GM23338 (cell line): ENCODE data around the gene SYCN. TPM values are rescaled to one million over a fixed set of nuclear protein-coding genes. Genes with fewer than 3 reads are reported as not detected.
"Not testable (repeated sequence)": the region's sequence is repeated elsewhere in the genome, so short reads cannot be mapped to it uniquely, and the experiment has no call there.

ENCODE experiments used
- ATAC-seq: fragments of 200-7000 bp; cut with Tn5 transposase; 3 replicates; pipeline ENCODE4 v1.9.1; 2020
- DNase-seq: peaks from one replicate; pipeline ENCODE4 v3.0.0-alpha.2; 2015; ENCODE audit warnings: low spot score
- H2AFZ ChIP-seq: fragments of 200-600 bp; sonication (generic); 2 replicates; pipeline ENCODE4 v1.8.0; 2016; ENCODE audit warnings: antibody characterized with exemption, mild to moderate bottlenecking, moderate library complexity
- H3F3A ChIP-seq: fragments of 200-600 bp; sonication (generic); replicated peaks from 2 replicates; pipeline ENCODE4 v1.8.0; 2017; ENCODE audit warnings: antibody characterized with exemption, mixed run types, low read depth
- H3K27ac ChIP-seq: fragments of 200-600 bp; sonication (generic); 2 replicates; pipeline ENCODE4 v1.6.1; 2016; ENCODE audit warnings: low read depth
- H3K27me3 ChIP-seq: fragments of 200-600 bp; sonication (generic); 2 replicates; pipeline ENCODE4 v1.8.0; 2016; ENCODE audit warnings: mild to moderate bottlenecking, mixed run types, moderate library complexity; ENCODE audit not compliant: insufficient read depth
- H3K36me3 ChIP-seq: fragments of 200-600 bp; sonication (generic); 2 replicates; pipeline ENCODE4 v1.8.0; 2016; ENCODE audit warnings: mild to moderate bottlenecking; ENCODE audit not compliant: insufficient read depth
- H3K4me1 ChIP-seq: fragments of 200-600 bp; sonication (generic); 2 replicates; pipeline ENCODE4 v1.8.0; 2016; ENCODE audit warnings: mild to moderate bottlenecking, moderate library complexity; ENCODE audit not compliant: insufficient read depth
- H3K4me2 ChIP-seq: fragments of 200-600 bp; sonication (generic); 2 replicates; pipeline ENCODE4 v1.7.1; 2017; ENCODE audit warnings: mixed run types
- H3K4me3 ChIP-seq: fragments of 200-600 bp; sonication (generic); 2 replicates; pipeline ENCODE4 v1.6.1; 2016; ENCODE audit warnings: mixed run types
- H3K79me2 ChIP-seq: fragments of 200-600 bp; sonication (generic); replicated peaks from 2 replicates; pipeline ENCODE4 v1.8.0; 2017; ENCODE audit warnings: mild to moderate bottlenecking; ENCODE audit not compliant: insufficient read depth
- H3K9me2 ChIP-seq: fragments of 200-600 bp; sonication (generic); 2 replicates; pipeline ENCODE4 v1.8.0; 2017; ENCODE audit not compliant: insufficient read depth
- H4K20me1 ChIP-seq: fragments of 200-600 bp; sonication (generic); replicated peaks from 2 replicates; pipeline ENCODE4 v1.8.0; 2017; ENCODE audit warnings: mild to moderate bottlenecking; ENCODE audit not compliant: insufficient read depth
- H3K27ac Mint-ChIP-seq: 2 replicates; pipeline ENCODE4 v1.8.0; 2020; ENCODE audit warnings: inconsistent platforms, mild to moderate bottlenecking, moderate library complexity, mixed read lengths
- H3K27me3 Mint-ChIP-seq: 3 replicates; pipeline ENCODE4 v1.8.0; 2022; ENCODE audit warnings: low read depth, mild to moderate bottlenecking, moderate library complexity, mixed read lengths, inconsistent platforms; ENCODE audit not compliant: insufficient read depth, poor library complexity
- H3K36me3 Mint-ChIP-seq: 3 replicates; pipeline ENCODE4 v1.8.0; 2021; ENCODE audit warnings: low read depth, mild to moderate bottlenecking, inconsistent platforms, moderate library complexity, mixed read lengths
- H3K4me1 Mint-ChIP-seq: 3 replicates; pipeline ENCODE4 v1.8.0; 2020; ENCODE audit warnings: mild to moderate bottlenecking, inconsistent platforms, mixed read lengths
- H3K4me3 Mint-ChIP-seq: 3 replicates; pipeline ENCODE4 v1.8.0; 2021; ENCODE audit warnings: moderate library complexity, mild to moderate bottlenecking, inconsistent platforms, mixed read lengths
- H3K9me3 Mint-ChIP-seq: 3 replicates; pipeline ENCODE4 v1.8.0; 2020; ENCODE audit warnings: moderate library complexity, mild to moderate bottlenecking, inconsistent platforms, mixed read lengths
- CREB1 ChIP-seq: fragments of 250-450 bp; sonication (Bioruptor Pico); IDR thresholded peaks from 2 replicates; pipeline ENCODE4 v1.5.0; 2020; ENCODE audit warnings: low read depth, mild to moderate bottlenecking, moderate library complexity
- EZH2 ChIP-seq: fragments of 200-600 bp; sonication (generic); IDR thresholded peaks from one replicate; pipeline ENCODE4 v1.8.0; 2017; ENCODE audit warnings: antibody characterized with exemption, mild to moderate bottlenecking, low read depth; ENCODE audit not compliant: unreplicated experiment
- ZNF114 ChIP-seq: fragments of 250-450 bp; sonication (Bioruptor Pico); IDR thresholded peaks from 2 replicates; pipeline ENCODE4 v1.5.0; 2020; ENCODE audit warnings: mild to moderate bottlenecking, moderate library complexity
- polyA plus RNA-seq: library from polyadenylated mRNA; unstranded; fragments of >200 nt; fragmentation: Nextera tagmentation; extraction: Ambion mirVana; gene quantifications from 2 replicates; pipeline ENCODE4 v1.2.1, GENCODE V29; 2016
- total RNA-seq: library from RNA; depleted of rRNA; stranded (reverse); fragments of >200 nt; shearing (Covaris generic); gene quantifications from 2 replicates; pipeline ENCODE4 v1.2.3, GENCODE V29; 2014
- TF ChIP-seq, protein P1 (sequence below), 2 experiments: fragments of 200-600 bp in 1 of 2; sonication (generic) in 1 of 2; conservative IDR thresholded peaks; 2 replicates each; pipeline versions ENCODE4 v1.5.1 to v1.6.1; 2016 to 2017; ENCODE audit warnings: antibody characterized with exemption in 2 of 2, low read depth in 2 of 2, mild to moderate bottlenecking in 2 of 2, moderate library complexity in 1 of 2
- TF ChIP-seq, protein P2 (sequence below): IDR thresholded peaks from one replicate; pipeline ENCODE4 v1.6.1; 2018; ENCODE audit warnings: antibody characterized with exemption; ENCODE audit not compliant: unreplicated experiment

SYCN gene
- total and polyA plus RNA-seq, 2 experiments from 2014 or later: not detected

- H3K27ac Mint-ChIP-seq: no peak overlapping the region
- Histone ChIP-seq H3K27me3 (0 out of 2 replicates have a peak, but pooled peaks cover 4% of the 10 kb centered on the region), H3K27ac (no peak overlapping the region), H3K4me1 (no peaks in the 10 kb centered on the region), H3K36me3 (no peaks in the 10 kb centered on the region), H3K79me2 (no peaks in the 10 kb centered on the region), H3K9me2 (no peaks in the 10 kb centered on the region), H4K20me1 (no peaks in the 10 kb centered on the region), H2AFZ (no peak overlapping the region), H3K4me3 (no peak overlapping the region), H3F3A (no peaks in the 10 kb centered on the region), H3K4me2 (no peak overlapping the region)
- DNase-seq (peak; percentile 65), ATAC-seq (peak; percentile 60)
- peaks cover 3% of the 10 kb centered on the region; the same call in 1 of the 3 replicates for H3K4me1 Mint-ChIP-seq
- 0 out of 3 replicates have a peak, but pooled peaks cover 2% of the 10 kb centered on the region for H3K9me3 Mint-ChIP-seq
- peaks cover 7% of the 10 kb centered on the region for H3K27me3 Mint-ChIP-seq
- no peaks in the 10 kb centered on the region for H3K36me3 Mint-ChIP-seq
- peak overlapping the region; percentile 1; the same call in 1 of the 3 replicates for H3K4me3 Mint-ChIP-seq
- TF ChIP-seq, protein P1, sequence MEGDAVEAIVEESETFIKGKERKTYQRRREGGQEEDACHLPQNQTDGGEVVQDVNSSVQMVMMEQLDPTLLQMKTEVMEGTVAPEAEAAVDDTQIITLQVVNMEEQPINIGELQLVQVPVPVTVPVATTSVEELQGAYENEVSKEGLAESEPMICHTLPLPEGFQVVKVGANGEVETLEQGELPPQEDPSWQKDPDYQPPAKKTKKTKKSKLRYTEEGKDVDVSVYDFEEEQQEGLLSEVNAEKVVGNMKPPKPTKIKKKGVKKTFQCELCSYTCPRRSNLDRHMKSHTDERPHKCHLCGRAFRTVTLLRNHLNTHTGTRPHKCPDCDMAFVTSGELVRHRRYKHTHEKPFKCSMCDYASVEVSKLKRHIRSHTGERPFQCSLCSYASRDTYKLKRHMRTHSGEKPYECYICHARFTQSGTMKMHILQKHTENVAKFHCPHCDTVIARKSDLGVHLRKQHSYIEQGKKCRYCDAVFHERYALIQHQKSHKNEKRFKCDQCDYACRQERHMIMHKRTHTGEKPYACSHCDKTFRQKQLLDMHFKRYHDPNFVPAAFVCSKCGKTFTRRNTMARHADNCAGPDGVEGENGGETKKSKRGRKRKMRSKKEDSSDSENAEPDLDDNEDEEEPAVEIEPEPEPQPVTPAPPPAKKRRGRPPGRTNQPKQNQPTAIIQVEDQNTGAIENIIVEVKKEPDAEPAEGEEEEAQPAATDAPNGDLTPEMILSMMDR (conservative IDR thresholded peaks at IDR 0.05; ENCODE audit: low read depth in 2 of 2): peak; percentile 50 to 69
- no peak for TF ChIP-seq EZH2
Measured at GRCh38 chr19:39224910-39225309, 20.8 kb upstream of the SYCN start.

DNA sequence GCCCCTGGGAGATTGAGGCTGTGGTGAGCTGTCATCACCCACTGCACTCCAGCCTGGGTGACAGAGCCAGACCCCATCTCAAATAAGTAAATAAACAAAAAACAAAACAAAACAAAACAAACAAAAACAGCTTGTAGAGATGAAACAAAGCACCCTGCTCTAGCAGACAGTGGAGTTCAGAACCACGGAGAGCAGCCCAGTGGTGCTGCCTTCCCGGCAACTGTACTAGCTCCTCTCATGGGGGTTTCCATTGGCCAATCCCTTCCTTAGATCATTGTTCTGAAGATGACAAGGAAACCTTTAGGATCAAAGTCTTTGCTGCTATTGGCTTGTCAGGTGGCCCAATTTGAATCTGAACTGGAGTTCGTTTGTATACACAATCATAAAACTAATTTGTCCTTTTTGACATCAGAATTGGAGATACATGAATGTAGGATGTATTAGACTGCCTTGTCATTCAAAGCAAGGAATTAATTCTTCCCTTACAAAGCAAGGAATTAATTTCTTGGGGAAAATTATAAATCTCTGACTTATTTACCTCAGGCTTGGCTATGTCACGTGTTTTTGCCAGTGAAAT is 19.7 kb upstream of the SYCN start:
- Mint-ChIP-seq H3K4me3 (no peak overlapping the region), H3K4me1 (peaks cover 3% of the 10 kb centered on the region; the same call in 1 of the 3 replicates), H3K36me3 (no peaks in the 10 kb centered on the region), H3K27me3 (peaks cover 5% of the 10 kb centered on the region), H3K9me3 (0 out of 3 replicates have a peak, but pooled peaks cover 2% of the 10 kb centered on the region), H3K27ac (no peak overlapping the region)
- H3K27me3 ChIP-seq: 0 out of 2 replicates have a peak, but pooled peaks cover 4% of the 10 kb centered on the region
- H3K36me3 ChIP-seq: no peaks in the 10 kb centered on the region
- H3K79me2 ChIP-seq: no peaks in the 10 kb centered on the region
- H2AFZ ChIP-seq: no peak overlapping the region
- TF ChIP-seq, protein P2, sequence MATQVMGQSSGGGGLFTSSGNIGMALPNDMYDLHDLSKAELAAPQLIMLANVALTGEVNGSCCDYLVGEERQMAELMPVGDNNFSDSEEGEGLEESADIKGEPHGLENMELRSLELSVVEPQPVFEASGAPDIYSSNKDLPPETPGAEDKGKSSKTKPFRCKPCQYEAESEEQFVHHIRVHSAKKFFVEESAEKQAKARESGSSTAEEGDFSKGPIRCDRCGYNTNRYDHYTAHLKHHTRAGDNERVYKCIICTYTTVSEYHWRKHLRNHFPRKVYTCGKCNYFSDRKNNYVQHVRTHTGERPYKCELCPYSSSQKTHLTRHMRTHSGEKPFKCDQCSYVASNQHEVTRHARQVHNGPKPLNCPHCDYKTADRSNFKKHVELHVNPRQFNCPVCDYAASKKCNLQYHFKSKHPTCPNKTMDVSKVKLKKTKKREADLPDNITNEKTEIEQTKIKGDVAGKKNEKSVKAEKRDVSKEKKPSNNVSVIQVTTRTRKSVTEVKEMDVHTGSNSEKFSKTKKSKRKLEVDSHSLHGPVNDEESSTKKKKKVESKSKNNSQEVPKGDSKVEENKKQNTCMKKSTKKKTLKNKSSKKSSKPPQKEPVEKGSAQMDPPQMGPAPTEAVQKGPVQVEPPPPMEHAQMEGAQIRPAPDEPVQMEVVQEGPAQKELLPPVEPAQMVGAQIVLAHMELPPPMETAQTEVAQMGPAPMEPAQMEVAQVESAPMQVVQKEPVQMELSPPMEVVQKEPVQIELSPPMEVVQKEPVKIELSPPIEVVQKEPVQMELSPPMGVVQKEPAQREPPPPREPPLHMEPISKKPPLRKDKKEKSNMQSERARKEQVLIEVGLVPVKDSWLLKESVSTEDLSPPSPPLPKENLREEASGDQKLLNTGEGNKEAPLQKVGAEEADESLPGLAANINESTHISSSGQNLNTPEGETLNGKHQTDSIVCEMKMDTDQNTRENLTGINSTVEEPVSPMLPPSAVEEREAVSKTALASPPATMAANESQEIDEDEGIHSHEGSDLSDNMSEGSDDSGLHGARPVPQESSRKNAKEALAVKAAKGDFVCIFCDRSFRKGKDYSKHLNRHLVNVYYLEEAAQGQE: peak; percentile 85
- TF ChIP-seq ZNF114: no peak
- TF ChIP-seq CREB1: peak; percentile 44
- no peaks in the 10 kb centered on the region for H3F3A ChIP-seq
- no peaks in the 10 kb centered on the region for H4K20me1 ChIP-seq
- no peaks in the 10 kb centered on the region for H3K4me1 ChIP-seq
- H3K4me3 ChIP-seq: no peak overlapping the region
- ATAC-seq (peak; percentile 98), DNase-seq (peak; percentile 89)
- H3K27ac ChIP-seq: no peak overlapping the region
- H3K9me2 ChIP-seq: no peaks in the 10 kb centered on the region
- no peak overlapping the region for H3K4me2 ChIP-seq

DNA sequence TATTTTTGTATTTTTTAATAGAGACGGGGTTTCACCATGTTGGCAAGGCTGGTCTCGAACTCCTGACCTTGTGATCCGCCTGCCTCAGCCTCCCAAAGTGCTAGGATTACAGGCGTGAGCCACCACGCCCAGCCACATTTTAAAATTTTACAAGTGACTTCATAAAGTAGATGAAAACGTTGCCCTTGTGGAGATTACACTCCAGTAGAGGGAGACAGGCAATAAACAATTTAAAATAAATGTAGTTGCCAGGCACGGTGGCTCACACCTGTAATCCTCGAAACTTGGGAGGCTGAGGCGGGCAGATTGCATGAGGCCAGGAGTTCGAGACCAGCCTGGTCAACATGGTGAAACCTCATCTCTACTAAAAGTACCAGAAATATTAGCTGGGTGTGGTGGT is 15.0 kb upstream of the SYCN start:
- H4K20me1 ChIP-seq, ATAC-seq, H3K9me2 ChIP-seq, H3K27me3 ChIP-seq, H2AFZ ChIP-seq, H3K4me1 ChIP-seq, H3K36me3 Mint-ChIP-seq, H3K4me2 ChIP-seq, H3K27ac ChIP-seq, H3K79me2 ChIP-seq, H3F3A ChIP-seq, H3K27me3 Mint-ChIP-seq, H3K4me3 Mint-ChIP-seq, H3K27ac Mint-ChIP-seq, H3K36me3 ChIP-seq, DNase-seq, H3K4me3 ChIP-seq, H3K4me1 Mint-ChIP-seq: not testable (repeated sequence)
- H3K9me3 Mint-ChIP-seq: peaks cover 12% of the 10 kb centered on the region
